Daoy (cell line): Measurements from ENCODE around the gene HOXB3. TPM values are rescaled to one million over a fixed set of nuclear protein-coding genes. Genes with fewer than 3 reads are reported as not detected.
A peak's percentile ranks its signal among the peaks of the same experiment; 100 is the strongest.

Experiments
- DNase-seq: peaks from one replicate; pipeline ENCODE4 v3.0.0-alpha.2; 2015; ENCODE audit warnings: low read depth
- total RNA-seq: library from RNA; depleted of rRNA; stranded (reverse); fragments of >200 nt; shearing (Covaris generic); gene quantifications from 2 replicates; pipeline ENCODE4 v1.2.3, GENCODE V29; 2014

HOXB3 gene
- total RNA-seq, 1 experiment from 2014 or later = 1.3 TPM

- peak; percentile 69 for DNase-seq
Measured at GRCh38 chr17:48597778-48598631, 8.0 kb upstream of the HOXB3 start.

DNA sequence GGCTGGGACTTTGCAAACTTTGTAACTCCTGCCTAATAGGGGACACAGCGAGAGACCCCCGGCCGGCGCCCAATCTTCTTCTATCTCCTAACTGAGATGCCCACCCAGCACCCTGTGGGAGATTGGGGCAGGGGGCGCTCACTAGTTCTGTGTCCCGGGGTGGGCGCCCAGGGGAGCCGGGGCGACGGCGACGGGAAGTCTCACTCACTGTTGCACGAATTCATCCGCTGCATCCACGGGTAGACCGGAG is 7.4 kb upstream of the HOXB3 start:
- DNase-seq = no peak

GRCh38 chr17:48596735-48597527 is 6.9 kb upstream of the HOXB3 start:
- no peak for DNase-seq

DNA sequence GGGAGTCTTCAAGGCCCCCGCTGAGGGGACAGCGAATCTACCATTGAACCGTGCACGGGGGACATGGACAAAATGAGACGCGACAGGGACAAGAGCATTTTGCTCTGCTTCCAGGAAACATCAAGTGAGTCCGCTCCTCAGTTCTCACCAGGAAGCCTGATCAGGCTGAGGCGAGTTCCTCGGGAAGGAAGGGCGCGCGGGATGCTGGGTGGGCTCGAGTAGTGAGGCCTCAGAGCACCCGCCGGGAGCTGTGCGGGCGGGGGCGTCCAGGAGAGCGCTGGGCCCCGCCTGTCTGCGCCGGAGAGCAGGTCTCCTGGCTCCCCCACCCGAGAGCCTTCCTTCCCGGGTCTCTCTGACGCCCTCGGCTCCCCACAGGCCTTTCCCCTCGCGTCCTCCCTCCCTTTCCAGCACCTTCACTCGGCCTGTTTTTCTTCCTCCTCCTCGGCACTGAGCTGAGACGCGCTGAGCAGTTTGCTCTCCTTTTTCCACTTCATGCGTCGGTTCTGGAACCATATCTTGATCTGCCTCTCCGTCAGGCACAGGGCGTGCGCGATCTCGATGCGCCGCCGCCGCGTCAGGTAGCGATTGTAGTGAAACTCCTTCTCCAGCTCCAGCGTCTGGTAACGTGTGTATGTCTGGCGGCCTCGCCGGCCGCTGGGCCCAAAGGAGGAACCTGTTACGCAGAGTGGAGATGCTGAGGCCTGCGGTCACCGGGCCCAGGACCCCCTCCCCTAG is 6.1 kb upstream of the HOXB3 start:
- DNase-seq = no peak

- no peak for DNase-seq
Measured at GRCh38 chr17:48595278-48595999, 5.4 kb upstream of the HOXB3 start.

- DNase-seq = no peak
Measured at GRCh38 chr17:48594538-48595277, 4.7 kb upstream of the HOXB3 start.

GRCh38 chr17:48593840-48594537 is 3.9 kb upstream of the HOXB3 start:
- DNase-seq = peak; percentile 84

DNA sequence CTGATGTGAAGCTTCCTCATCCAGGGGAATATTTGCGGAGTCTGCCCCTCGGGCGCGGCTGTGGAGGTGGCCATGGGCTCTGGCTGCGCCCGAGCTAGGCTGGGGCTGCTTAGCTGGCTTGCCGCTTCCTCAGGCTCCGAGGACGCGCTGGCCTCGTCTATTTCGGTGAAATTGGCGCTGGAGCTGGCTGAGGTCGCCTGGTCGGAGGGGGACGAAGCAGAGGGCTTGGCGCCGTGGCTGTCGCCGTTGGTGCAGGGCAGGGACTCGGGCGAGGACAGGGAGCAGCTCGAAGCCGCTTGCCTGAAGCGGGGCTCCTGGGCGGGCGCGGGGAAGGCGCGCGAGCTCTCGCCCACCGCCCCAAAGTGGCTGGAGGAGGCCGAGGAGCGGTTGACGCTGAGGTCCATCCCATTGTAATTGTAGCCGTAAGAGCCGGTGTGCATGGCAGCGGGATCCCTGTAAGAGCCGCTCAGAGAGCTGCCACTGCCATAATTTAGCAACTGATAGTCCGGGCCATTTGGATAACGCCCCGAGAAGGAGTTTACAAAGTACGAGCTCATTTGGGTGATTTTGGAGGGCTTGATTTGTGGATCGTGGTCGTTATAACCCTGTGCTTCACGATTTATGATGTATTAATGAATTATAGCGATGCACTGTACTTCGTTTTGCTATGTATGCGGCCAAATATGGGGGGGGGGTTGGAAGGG is 3.2 kb upstream of the HOXB3 start, which contains the start of gene HOXB5:
TSS of gene HOXB5 (minus strand) at position 654 of the 704 bp plus-strand sequence. CDS start at position 557, 97 bp downstream.
- DNase-seq = no peak

DNA sequence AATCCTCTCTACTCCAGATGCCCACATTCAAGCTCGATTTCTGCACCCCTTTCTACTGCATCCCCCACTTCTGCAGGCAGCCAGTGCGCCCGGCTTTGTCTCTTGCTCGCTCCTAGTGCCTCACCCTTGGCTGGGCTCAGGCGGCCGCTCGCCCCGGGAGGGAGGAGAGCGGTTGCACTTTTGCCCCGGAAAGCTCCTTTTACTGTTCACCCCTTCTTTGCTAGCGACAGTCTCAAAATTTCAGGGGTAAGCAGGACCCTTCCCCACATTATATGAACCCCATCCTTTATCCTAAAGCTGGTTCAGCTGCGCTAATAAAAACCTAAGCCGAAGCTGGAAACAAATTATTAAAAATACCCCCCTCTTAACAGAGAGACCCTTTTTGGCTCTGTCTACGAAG is 2.5 kb upstream of the HOXB3 start:
- DNase-seq = no peak

- no peak for DNase-seq
Measured at GRCh38 chr17:48592057-48592514, 2.0 kb upstream of the HOXB3 start.

GRCh38 chr17:48591255-48592056 is 1.4 kb upstream of the HOXB3 start:
- DNase-seq = no peak

DNA sequence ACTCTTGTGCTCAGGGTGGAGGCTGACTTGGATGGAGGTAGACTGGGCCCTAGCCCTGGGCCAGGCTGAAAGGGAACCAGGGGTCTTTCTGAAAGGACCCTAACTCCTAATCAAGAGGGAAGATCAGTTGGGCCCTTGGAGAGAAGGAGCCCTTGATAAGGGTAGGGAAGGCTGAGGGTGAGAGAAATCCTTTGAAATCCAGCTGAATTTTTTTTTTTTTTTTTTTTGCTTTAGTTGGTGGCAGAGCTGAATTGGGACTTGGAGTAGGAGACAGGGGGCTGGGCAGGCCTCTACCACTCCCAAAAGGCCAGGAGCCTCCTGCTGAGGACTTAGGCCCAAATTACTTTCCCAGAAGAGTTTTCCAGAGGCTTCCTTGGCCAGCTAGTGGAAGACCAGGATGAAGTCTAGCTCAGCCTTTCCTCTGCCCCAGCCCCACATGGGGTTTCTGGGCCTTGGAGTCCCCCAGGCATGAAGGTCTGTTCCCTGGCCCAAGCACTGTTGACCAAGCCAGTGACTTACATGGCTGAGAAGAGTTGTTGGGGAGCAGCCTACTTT is 643 bp upstream of the HOXB3 start:
- no peak for DNase-seq

- no peak for DNase-seq
Measured at GRCh38 chr17:48589060-48589830, 796 bp downstream of the HOXB3 start.

GRCh38 chr17:48588528-48588927 is 1.5 kb downstream of the HOXB3 start:
- no peak for DNase-seq

GRCh38 chr17:48588074-48588415 is 2.0 kb downstream of the HOXB3 start:
- DNase-seq = no peak

DNA sequence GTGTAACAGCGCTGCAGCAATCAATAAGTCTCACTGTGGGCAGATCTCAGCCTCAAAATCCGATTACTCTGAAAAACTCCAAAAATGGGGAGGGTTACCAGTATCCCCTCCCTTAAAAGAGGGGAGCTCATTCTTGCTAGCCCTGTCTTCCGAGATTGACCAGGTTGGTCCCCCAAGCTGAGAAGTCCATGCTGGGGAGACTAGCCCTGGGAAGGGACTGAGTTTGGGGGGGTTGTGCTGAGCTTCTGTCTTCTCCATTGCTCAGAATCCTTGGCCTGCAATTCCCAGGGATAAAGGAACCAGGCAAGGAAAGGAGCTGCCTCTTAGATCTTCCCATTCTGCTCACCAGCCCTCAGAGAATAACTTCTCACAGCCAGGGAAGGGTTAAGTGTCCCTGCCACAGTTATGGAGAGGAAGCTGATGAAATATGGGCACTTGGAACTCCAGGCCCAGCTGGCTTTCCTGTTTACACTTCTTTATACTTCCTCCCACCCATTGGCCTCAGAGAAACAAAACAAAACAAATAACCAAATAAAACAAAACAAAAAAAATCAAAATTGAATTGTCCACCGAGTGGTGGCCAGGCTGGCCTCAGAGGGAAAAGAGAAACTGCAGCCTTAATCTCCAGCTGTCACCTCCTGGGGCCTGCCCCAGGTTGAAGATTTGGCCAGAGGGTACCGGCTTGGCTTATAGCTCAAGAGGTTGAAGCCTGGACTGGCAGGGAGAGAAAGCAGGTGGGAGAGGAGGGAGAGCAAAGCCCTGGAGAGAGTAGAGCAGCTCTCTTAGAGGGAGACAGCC is 2.6 kb downstream of the HOXB3 start:
- DNase-seq = no peak
